Endodermal cell (in vitro differentiated cells): ENCODE measurements around the gene CNTN4. TPM values are rescaled to one million over a fixed set of nuclear protein-coding genes. Genes with fewer than 3 reads are reported as not detected.

Source experiments
- DNase-seq: peaks from one replicate; pipeline ENCODE4 v3.0.0-alpha.2; 2017
- H3K27ac ChIP-seq: 2 replicates; pipeline ENCODE4 v1.5.1; 2013; ENCODE audit warnings: mild to moderate bottlenecking, low read depth, low read length, moderate library complexity
- H3K27me3 ChIP-seq: 2 replicates; pipeline ENCODE4 v1.6.1; 2013; ENCODE audit warnings: mild to moderate bottlenecking, low read length, moderate library complexity; ENCODE audit not compliant: insufficient read depth, control insufficient read depth, poor library complexity, severe bottlenecking
- H3K36me3 ChIP-seq: 2 replicates; pipeline ENCODE4 v1.7.0; 2013; ENCODE audit warnings: mild to moderate bottlenecking, low read length, moderate library complexity; ENCODE audit not compliant: control insufficient read depth, insufficient read depth
- H3K4me1 ChIP-seq: one replicate; pipeline ENCODE4 v1.7.0; 2013; ENCODE audit warnings: low read length; ENCODE audit not compliant: control insufficient read depth, insufficient read depth
- H3K4me3 ChIP-seq: 2 replicates; pipeline ENCODE4 v1.5.1; 2013; ENCODE audit warnings: mild to moderate bottlenecking, low read length, moderate library complexity
- H3K9ac ChIP-seq: 2 replicates; pipeline ENCODE4 v1.6.1; 2013; ENCODE audit warnings: mild to moderate bottlenecking, low read length, moderate library complexity; ENCODE audit not compliant: poor library complexity, severe bottlenecking; ENCODE audit errors: extremely low read depth
- H3K9me3 ChIP-seq: 2 replicates; pipeline ENCODE4 v1.6.1; 2013; ENCODE audit warnings: mild to moderate bottlenecking, low read length, moderate library complexity; ENCODE audit not compliant: control insufficient read depth
- H3K27ac Mint-ChIP-seq: 2 replicates; pipeline ENCODE4 v1.8.0; 2020; ENCODE audit warnings: mixed read lengths
- H3K27me3 Mint-ChIP-seq: 2 replicates; pipeline ENCODE4 v1.8.0; 2021; ENCODE audit warnings: mild to moderate bottlenecking, mixed read lengths; ENCODE audit not compliant: insufficient read depth
- H3K36me3 Mint-ChIP-seq: 2 replicates; pipeline ENCODE4 v1.8.0; 2020; ENCODE audit warnings: low read depth, mixed read lengths
- H3K4me1 Mint-ChIP-seq: 2 replicates; pipeline ENCODE4 v1.8.0; 2020; ENCODE audit warnings: mixed read lengths
- H3K4me3 Mint-ChIP-seq: 2 replicates; pipeline ENCODE4 v1.8.0; 2020; ENCODE audit warnings: mild to moderate bottlenecking, moderate library complexity, mixed read lengths
- H3K9me3 Mint-ChIP-seq: 2 replicates; pipeline ENCODE4 v1.8.0; 2020; ENCODE audit warnings: mild to moderate bottlenecking, mixed read lengths
- CTCF ChIP-seq: fragments of 200-600 bp; sonication (generic); conservative IDR thresholded peaks from 2 replicates; pipeline ENCODE4 v1.5.0; 2021; ENCODE audit warnings: antibody characterized with exemption, mild to moderate bottlenecking
- WGBS, 2 experiments: methylation state at CpG; one replicate each; pipeline versions ENCODE4 v1.1.5 to v1.1.7; 2013; ENCODE audit warnings: missing lambda C conversion rate in 2 of 2, mixed read lengths in 1 of 2; ENCODE audit not compliant: insufficient coverage in 1 of 2, insufficient read length in 1 of 2; 5-methylcytosine and 5-hydroxymethylcytosine counted together
- total RNA-seq, 2 donors: library from RNA; stranded (reverse); fragmentation: NEBNext Ultra II Directional in 1 of 2; extraction: Animal tissue kit (Norgen Biotek cat#: 25700) in 1 of 2; gene quantifications; 2 replicates in 1 of 2; 3 replicates in 1 of 2; pipeline ENCODE4 v1.2.1, GENCODE V29; 2021

Gene CNTN4
- total RNA-seq, 2 donors from 2014 or later, result 10.8 to 11.1 TPM

GRCh38 chr3:2872884-2873283 lies 774.2 kb downstream of the CNTN4 start:
- peaks cover 2% of the 10 kb centered on the region for H3K27me3 Mint-ChIP-seq
- H3K9ac ChIP-seq, result no peak overlapping the region
- WGBS, 2 experiments, result 82 to 100% methylated on average over 1 to 2 of the region's 2 CpGs
- peaks cover 6% of the 10 kb centered on the region for H3K4me1 Mint-ChIP-seq
- no peaks in the 10 kb centered on the region for H3K36me3 Mint-ChIP-seq
- H3K27ac ChIP-seq, result no peak overlapping the region
- no peaks in the 10 kb centered on the region for H3K9me3 ChIP-seq
- no peak overlapping the region for H3K4me3 ChIP-seq
- no peaks in the 10 kb centered on the region for H3K36me3 ChIP-seq
- H3K4me3 Mint-ChIP-seq, result no peak overlapping the region
- H3K27ac Mint-ChIP-seq, result no peak overlapping the region
- no peak for DNase-seq
- TF ChIP-seq CTCF, result no peak
- no peaks in the 10 kb centered on the region for H3K27me3 ChIP-seq
- H3K4me1 ChIP-seq, result no peaks in the 10 kb centered on the region
- H3K9me3 Mint-ChIP-seq, result no peaks in the 10 kb centered on the region

GRCh38 chr3:2873986-2874385 lies 775.3 kb downstream of the CNTN4 start:
- peaks cover 2% of the 10 kb centered on the region for H3K27me3 Mint-ChIP-seq
- H3K27ac Mint-ChIP-seq, result no peak overlapping the region
- TF ChIP-seq CTCF, result no peak
- no peak for DNase-seq
- H3K4me1 ChIP-seq, result no peaks in the 10 kb centered on the region
- no peaks in the 10 kb centered on the region for H3K9me3 Mint-ChIP-seq
- H3K9ac ChIP-seq, result no peak overlapping the region
- H3K36me3 ChIP-seq, result no peaks in the 10 kb centered on the region
- H3K27ac ChIP-seq, result no peak overlapping the region
- no peaks in the 10 kb centered on the region for H3K36me3 Mint-ChIP-seq
- H3K4me3 ChIP-seq, result no peak overlapping the region
- WGBS, 2 experiments, result 89 to 100% methylated on average over 1 to 2 of the region's 2 CpGs
- no peaks in the 10 kb centered on the region for H3K9me3 ChIP-seq
- no peaks in the 10 kb centered on the region for H3K27me3 ChIP-seq
- H3K4me3 Mint-ChIP-seq, result no peak overlapping the region
- no peaks in the 10 kb centered on the region for H3K4me1 Mint-ChIP-seq

- no peak for DNase-seq
- peaks cover 2% of the 10 kb centered on the region for H3K27me3 Mint-ChIP-seq
- H3K4me1 Mint-ChIP-seq, result peaks cover 8% of the 10 kb centered on the region
- no peaks in the 10 kb centered on the region for H3K36me3 Mint-ChIP-seq
- H3K27ac Mint-ChIP-seq, result no peak overlapping the region
- peaks cover 5% of the 10 kb centered on the region for H3K4me1 ChIP-seq
- H3K27me3 ChIP-seq, result no peaks in the 10 kb centered on the region
- no peaks in the 10 kb centered on the region for H3K9me3 Mint-ChIP-seq
- no peaks in the 10 kb centered on the region for H3K36me3 ChIP-seq
- no peak overlapping the region for H3K4me3 ChIP-seq
- no peak overlapping the region for H3K4me3 Mint-ChIP-seq
- no peaks in the 10 kb centered on the region for H3K9me3 ChIP-seq
- 97 to 100% methylated on average over 1 to 3 of the region's 3 CpGs for WGBS, 2 experiments
- no peak overlapping the region for H3K27ac ChIP-seq
- no peak overlapping the region for H3K9ac ChIP-seq
- TF ChIP-seq CTCF, result no peak
Measured at GRCh38 chr3:2875699-2876098, 777.0 kb downstream of the CNTN4 start.
